Measurements from ENCODE around the gene HTR1B. TPM values are rescaled to one million over a fixed set of nuclear protein-coding genes. Genes with fewer than 3 reads are reported as not detected.

The HTR1B gene
- polyA plus RNA-seq, 1 donor from 2014 or later, result 0.19 TPM

DNA sequence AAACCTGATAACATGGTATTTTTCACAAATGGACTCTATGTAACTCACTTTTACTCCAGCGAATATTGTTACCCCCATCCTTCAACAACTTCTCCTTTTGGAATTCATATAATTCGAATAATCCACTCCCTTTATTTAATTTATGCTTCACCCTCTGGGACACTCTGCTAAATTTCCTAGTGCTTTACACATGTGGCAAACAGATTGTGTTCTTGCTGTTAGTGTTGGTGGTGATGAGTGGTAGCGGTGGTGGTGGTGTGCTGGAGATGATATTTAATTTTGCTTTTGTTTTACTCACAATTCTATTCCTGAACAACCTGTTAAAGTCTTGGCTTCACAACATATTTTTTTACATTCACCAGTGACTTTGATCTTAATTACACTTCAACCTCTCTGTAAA lies 32.8 kb downstream of the HTR1B start:
- Histone ChIP-seq H2AFZ (ENCODE audit: low read depth, low read length) (no peak overlapping the region), H3K9ac (ENCODE audit: low read length) (no peak overlapping the region), H3K4me3 (ENCODE audit: low read length) (no peak overlapping the region), H3K27ac (ENCODE audit: low read length) (no peak overlapping the region), H3F3A (ENCODE audit: insufficient read depth, low read length, poor library complexity, severe bottlenecking) (no peaks in the 10 kb centered on the region), H3K36me3 (ENCODE audit: insufficient read depth, low read length) (no peaks in the 10 kb centered on the region), H3K79me2 (replicated peaks; ENCODE audit: insufficient read depth, low read length) (no peaks in the 10 kb centered on the region), H3K4me2 (ENCODE audit: low read length) (no peak overlapping the region), H3K9me2 (ENCODE audit: insufficient read depth, low read length) (no peaks in the 10 kb centered on the region), H3K9me3 (ENCODE audit: low read length) (no peaks in the 10 kb centered on the region), H3K27me3 (ENCODE audit: insufficient read depth, low read depth, low read length) (no peaks in the 10 kb centered on the region), H4K20me1 (ENCODE audit: insufficient read depth) (no peaks in the 10 kb centered on the region)
- TF ChIP-seq POLR2AphosphoS5 (IDR thresholded peaks at IDR 0.05) (no peak), TAF1 (IDR thresholded peaks at IDR 0.05; ENCODE audit: low read depth) (no peak), RAD21 (conservative IDR thresholded peaks at IDR 0.05) (no peak), EP300 (conservative IDR thresholded peaks at IDR 0.05; ENCODE audit: poor library complexity, severe bottlenecking) (no peak), SMC3 (conservative IDR thresholded peaks at IDR 0.05; ENCODE audit: poor library complexity) (no peak)
- TF ChIP-seq, protein P1, sequence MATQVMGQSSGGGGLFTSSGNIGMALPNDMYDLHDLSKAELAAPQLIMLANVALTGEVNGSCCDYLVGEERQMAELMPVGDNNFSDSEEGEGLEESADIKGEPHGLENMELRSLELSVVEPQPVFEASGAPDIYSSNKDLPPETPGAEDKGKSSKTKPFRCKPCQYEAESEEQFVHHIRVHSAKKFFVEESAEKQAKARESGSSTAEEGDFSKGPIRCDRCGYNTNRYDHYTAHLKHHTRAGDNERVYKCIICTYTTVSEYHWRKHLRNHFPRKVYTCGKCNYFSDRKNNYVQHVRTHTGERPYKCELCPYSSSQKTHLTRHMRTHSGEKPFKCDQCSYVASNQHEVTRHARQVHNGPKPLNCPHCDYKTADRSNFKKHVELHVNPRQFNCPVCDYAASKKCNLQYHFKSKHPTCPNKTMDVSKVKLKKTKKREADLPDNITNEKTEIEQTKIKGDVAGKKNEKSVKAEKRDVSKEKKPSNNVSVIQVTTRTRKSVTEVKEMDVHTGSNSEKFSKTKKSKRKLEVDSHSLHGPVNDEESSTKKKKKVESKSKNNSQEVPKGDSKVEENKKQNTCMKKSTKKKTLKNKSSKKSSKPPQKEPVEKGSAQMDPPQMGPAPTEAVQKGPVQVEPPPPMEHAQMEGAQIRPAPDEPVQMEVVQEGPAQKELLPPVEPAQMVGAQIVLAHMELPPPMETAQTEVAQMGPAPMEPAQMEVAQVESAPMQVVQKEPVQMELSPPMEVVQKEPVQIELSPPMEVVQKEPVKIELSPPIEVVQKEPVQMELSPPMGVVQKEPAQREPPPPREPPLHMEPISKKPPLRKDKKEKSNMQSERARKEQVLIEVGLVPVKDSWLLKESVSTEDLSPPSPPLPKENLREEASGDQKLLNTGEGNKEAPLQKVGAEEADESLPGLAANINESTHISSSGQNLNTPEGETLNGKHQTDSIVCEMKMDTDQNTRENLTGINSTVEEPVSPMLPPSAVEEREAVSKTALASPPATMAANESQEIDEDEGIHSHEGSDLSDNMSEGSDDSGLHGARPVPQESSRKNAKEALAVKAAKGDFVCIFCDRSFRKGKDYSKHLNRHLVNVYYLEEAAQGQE (IDR thresholded peaks at IDR 0.05; ENCODE audit: borderline replicate concordance), result no peak

DNA sequence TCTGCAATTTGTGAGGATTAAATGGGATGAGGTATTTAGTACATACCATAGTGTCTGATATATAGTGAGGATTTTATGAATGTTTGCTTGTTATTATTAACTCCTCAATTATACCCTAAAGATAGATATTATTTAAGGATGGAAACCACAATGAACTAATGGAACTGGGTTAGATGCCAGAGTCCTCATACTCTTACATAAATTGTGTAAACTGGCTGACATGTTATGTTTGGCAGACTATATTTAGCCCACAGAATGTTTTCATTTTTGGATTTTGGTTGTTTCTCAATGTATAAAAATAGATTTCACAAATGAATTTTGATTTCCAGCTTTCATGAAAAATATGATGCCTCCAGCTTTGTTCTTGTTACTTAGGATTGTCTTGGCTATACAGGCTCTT lies 37.6 kb downstream of the HTR1B start:
- Histone ChIP-seq H3K36me3 (ENCODE audit: insufficient read depth, low read length) (no peaks in the 10 kb centered on the region), H3K79me2 (replicated peaks; ENCODE audit: insufficient read depth, low read length) (no peaks in the 10 kb centered on the region), H3K4me3 (ENCODE audit: low read length) (no peak overlapping the region), H3K4me2 (ENCODE audit: low read length) (no peak overlapping the region), H3K27ac (ENCODE audit: low read length) (no peak overlapping the region), H3F3A (ENCODE audit: insufficient read depth, low read length, poor library complexity, severe bottlenecking) (no peaks in the 10 kb centered on the region), H3K9me3 (ENCODE audit: low read length) (no peaks in the 10 kb centered on the region), H2AFZ (ENCODE audit: low read depth, low read length) (no peak overlapping the region), H3K9ac (ENCODE audit: low read length) (no peak overlapping the region), H3K9me2 (ENCODE audit: insufficient read depth, low read length) (no peaks in the 10 kb centered on the region), H3K27me3 (ENCODE audit: insufficient read depth, low read depth, low read length) (no peaks in the 10 kb centered on the region), H4K20me1 (ENCODE audit: insufficient read depth) (no peaks in the 10 kb centered on the region)
- no peak for TF ChIP-seq SMC3 (conservative IDR thresholded peaks at IDR 0.05; ENCODE audit: poor library complexity)
- no peak for TF ChIP-seq EZH2 (IDR thresholded peaks at IDR 0.05; ENCODE audit: borderline replicate concordance, insufficient read depth, low read length, poor library complexity, severe bottlenecking)
- TF ChIP-seq, protein P2, sequence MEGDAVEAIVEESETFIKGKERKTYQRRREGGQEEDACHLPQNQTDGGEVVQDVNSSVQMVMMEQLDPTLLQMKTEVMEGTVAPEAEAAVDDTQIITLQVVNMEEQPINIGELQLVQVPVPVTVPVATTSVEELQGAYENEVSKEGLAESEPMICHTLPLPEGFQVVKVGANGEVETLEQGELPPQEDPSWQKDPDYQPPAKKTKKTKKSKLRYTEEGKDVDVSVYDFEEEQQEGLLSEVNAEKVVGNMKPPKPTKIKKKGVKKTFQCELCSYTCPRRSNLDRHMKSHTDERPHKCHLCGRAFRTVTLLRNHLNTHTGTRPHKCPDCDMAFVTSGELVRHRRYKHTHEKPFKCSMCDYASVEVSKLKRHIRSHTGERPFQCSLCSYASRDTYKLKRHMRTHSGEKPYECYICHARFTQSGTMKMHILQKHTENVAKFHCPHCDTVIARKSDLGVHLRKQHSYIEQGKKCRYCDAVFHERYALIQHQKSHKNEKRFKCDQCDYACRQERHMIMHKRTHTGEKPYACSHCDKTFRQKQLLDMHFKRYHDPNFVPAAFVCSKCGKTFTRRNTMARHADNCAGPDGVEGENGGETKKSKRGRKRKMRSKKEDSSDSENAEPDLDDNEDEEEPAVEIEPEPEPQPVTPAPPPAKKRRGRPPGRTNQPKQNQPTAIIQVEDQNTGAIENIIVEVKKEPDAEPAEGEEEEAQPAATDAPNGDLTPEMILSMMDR (IDR thresholded peaks at IDR 0.05; ENCODE audit: poor library complexity, severe bottlenecking), result no peak
- no peak for TF ChIP-seq POLR2AphosphoS5 (IDR thresholded peaks at IDR 0.05)
- TF ChIP-seq, protein P1 (IDR thresholded peaks at IDR 0.05; ENCODE audit: borderline replicate concordance), result no peak
- no peak for TF ChIP-seq EP300 (conservative IDR thresholded peaks at IDR 0.05; ENCODE audit: poor library complexity, severe bottlenecking)
- TF ChIP-seq MXI1 (conservative IDR thresholded peaks at IDR 0.05; ENCODE audit: poor library complexity, severe bottlenecking), result no peak
- TF ChIP-seq RAD21 (conservative IDR thresholded peaks at IDR 0.05), result no peak
- no peak for TF ChIP-seq TAF1 (IDR thresholded peaks at IDR 0.05; ENCODE audit: low read depth)
